HepG2 (cell line): ENCODE data around the gene NPBWR2. TPM values are rescaled to one million over a fixed set of nuclear protein-coding genes. Genes with fewer than 3 reads are reported as not detected.

ENCODE experiments used
- CENPX ChIP-seq: sonication (generic); formaldehyde crosslinking; IDR thresholded peaks from 2 replicates; pipeline ENCODE4 v1.9.0; 2021; ENCODE audit warnings: mild to moderate bottlenecking, missing genetic modification reagents, moderate library complexity
- JUNB ChIP-seq: sonication (generic); formaldehyde crosslinking; IDR thresholded peaks from 2 replicates; pipeline ENCODE4 v1.8.0; 2022; ENCODE audit warnings: missing genetic modification reagents, mild to moderate bottlenecking, borderline replicate concordance
- KDM3A ChIP-seq: IDR thresholded peaks from 2 replicates; pipeline ENCODE4 v1.6.1; 2018; ENCODE audit warnings: low read depth, missing compliant biosample characterization
- NCOR1 ChIP-seq: fragments of 200-600 bp; sonication (generic); IDR thresholded peaks from 2 replicates; pipeline ENCODE4 v1.7.0; 2017; ENCODE audit warnings: antibody characterized with exemption, low read length, borderline replicate concordance
- NFE2L2 ChIP-seq: fragments of 150-350 bp; IDR thresholded peaks from 2 replicates; pipeline ENCODE4 v1.6.1; 2014; ENCODE audit warnings: low read length
- NR1H2 ChIP-seq: sonication (generic); formaldehyde crosslinking; IDR thresholded peaks from 2 replicates; pipeline ENCODE4 v1.8.1; 2022; ENCODE audit warnings: low read depth, missing genetic modification reagents, borderline replicate concordance
- POLR2A ChIP-seq, 2 experiments: IDR thresholded peaks; 2 replicates each; pipeline ENCODE4 v1.6.1; 2011; ENCODE audit warnings: low read depth in 2 of 2, low read length in 2 of 2, mild to moderate bottlenecking in 1 of 2, moderate library complexity in 1 of 2; ENCODE audit not compliant: insufficient read depth in 1 of 2
- RBFOX2 ChIP-seq: fragments of 200-400 bp; formaldehyde crosslinking; IDR thresholded peaks from 2 replicates; pipeline ENCODE4 v1.6.1; 2017; ENCODE audit warnings: low read depth, mild to moderate bottlenecking, low read length
- SMAD1 ChIP-seq: sonication (generic); formaldehyde crosslinking; IDR thresholded peaks from 2 replicates; pipeline ENCODE4 v1.4.0; 2020; ENCODE audit warnings: missing genetic modification reagents, low read depth, mild to moderate bottlenecking, borderline replicate concordance
- THAP11 ChIP-seq: IDR thresholded peaks from 2 replicates; pipeline ENCODE4 v1.6.1; 2016; ENCODE audit warnings: missing biosample characterization, missing genetic modification reagents
- ZBTB3 ChIP-seq: sonication (generic); formaldehyde crosslinking; IDR thresholded peaks from 2 replicates; pipeline ENCODE4 v1.4.0; 2020; ENCODE audit warnings: low read depth, mild to moderate bottlenecking, moderate library complexity, missing genetic modification reagents, borderline replicate concordance
- ZBTB40 ChIP-seq, 2 experiments: fragments of 450-650 bp in 1 of 2; sonication (generic) in 1 of 2; formaldehyde crosslinking in 1 of 2; IDR thresholded peaks; 2 replicates each; pipeline versions ENCODE4 v1.6.1 to v1.8.0; 2016 to 2022; ENCODE audit warnings: antibody characterized with exemption in 1 of 2, mild to moderate bottlenecking in 1 of 2, missing genetic modification reagents in 1 of 2
- ZFP1 ChIP-seq: IDR thresholded peaks from 2 replicates; pipeline ENCODE4 v1.6.1; 2016
- ZNF225 ChIP-seq: sonication (generic); formaldehyde crosslinking; IDR thresholded peaks from 2 replicates; pipeline ENCODE4 v1.4.0; 2020; ENCODE audit warnings: mild to moderate bottlenecking, missing genetic modification reagents
- ZNF776 ChIP-seq: sonication (generic); formaldehyde crosslinking; IDR thresholded peaks from 2 replicates; pipeline ENCODE4 v1.4.0; 2020; ENCODE audit warnings: mild to moderate bottlenecking, missing genetic modification reagents
- polyA plus RNA-seq, 8 experiments: library from polyadenylated mRNA; depleted of rRNA in 3 of 8; stranded (reverse) in 7 of 8; unstranded in 1 of 8; fragments of >200 nt; fragmentation: Illumina TruSeq in 4 of 8; extraction: Trizol in 4 of 8; gene quantifications; 2 replicates each; pipeline versions ENCODE4 v1.2.1 to v1.2.3, GENCODE V29; 2011 to 2016; ENCODE audit warnings: low read depth in 4 of 8, missing spikeins in 1 of 8, mixed read lengths in 1 of 8; ENCODE audit not compliant: insufficient read depth in 1 of 8
- total RNA-seq, 5 experiments: library from RNA; depleted of rRNA; stranded (reverse); fragments of >200 nt; fragmentation: Illumina TruSeq; extraction: Trizol; gene quantifications; 2 replicates each; pipeline ENCODE4 v1.2.3, GENCODE V29; 2016; ENCODE audit warnings: low read depth in 1 of 5
- TF ChIP-seq, protein P1 (sequence below): sonication (generic); formaldehyde crosslinking; IDR thresholded peaks from 2 replicates; pipeline ENCODE4 v1.4.0; 2020; ENCODE audit warnings: missing genetic modification reagents, borderline replicate concordance

The NPBWR2 gene
- total and polyA plus RNA-seq, 2 of the 13 experiments (the other 11 are each of a cell fraction or from before 2014, with no cell fraction given), result not detected

GRCh38 chr20:64056889-64057627 is 50.3 kb downstream of the NPBWR2 start (continued):
- TF ChIP-seq, protein P1, sequence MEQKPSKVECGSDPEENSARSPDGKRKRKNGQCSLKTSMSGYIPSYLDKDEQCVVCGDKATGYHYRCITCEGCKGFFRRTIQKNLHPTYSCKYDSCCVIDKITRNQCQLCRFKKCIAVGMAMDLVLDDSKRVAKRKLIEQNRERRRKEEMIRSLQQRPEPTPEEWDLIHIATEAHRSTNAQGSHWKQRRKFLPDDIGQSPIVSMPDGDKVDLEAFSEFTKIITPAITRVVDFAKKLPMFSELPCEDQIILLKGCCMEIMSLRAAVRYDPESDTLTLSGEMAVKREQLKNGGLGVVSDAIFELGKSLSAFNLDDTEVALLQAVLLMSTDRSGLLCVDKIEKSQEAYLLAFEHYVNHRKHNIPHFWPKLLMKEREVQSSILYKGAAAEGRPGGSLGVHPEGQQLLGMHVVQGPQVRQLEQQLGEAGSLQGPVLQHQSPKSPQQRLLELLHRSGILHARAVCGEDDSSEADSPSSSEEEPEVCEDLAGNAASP (CRISPR knock-in tag), result 0 out of 2 replicates have a peak, but pooled peaks have one; percentile 14
- TF ChIP-seq ZNF776, result peak; percentile 98
- no peak; the same call in 1 of the 2 replicates for TF ChIP-seq THAP11
- no peak for TF ChIP-seq SMAD1 (CRISPR knock-in tag)
- TF ChIP-seq JUNB (CRISPR knock-in tag), result no peak
- no peak for TF ChIP-seq NR1H2 (CRISPR knock-in tag)
- TF ChIP-seq RBFOX2, result peak; percentile 81
- TF ChIP-seq CENPX, result no peak
- TF ChIP-seq NCOR1, result no peak
- no peak for TF ChIP-seq ZBTB40 (IDR thresholded peaks at IDR 0.05)
- TF ChIP-seq ZBTB40 (CRISPR knock-in tag; IDR thresholded peaks at IDR 0.05), result peak; percentile 82
- no peak for TF ChIP-seq KDM3A (CRISPR knock-in tag)
- TF ChIP-seq ZFP1 (CRISPR knock-in tag), result no peak
- no peak for TF ChIP-seq NFE2L2
- no peak for TF ChIP-seq ZBTB3
- no peak; a peak in 1 of 4 replicates for TF ChIP-seq POLR2A (IDR thresholded peaks at IDR 0.05; ENCODE audit: insufficient read depth in 1 of 2, low read depth in 2 of 2, low read length in 2 of 2)
- TF ChIP-seq ZNF225, result 0 out of 2 replicates have a peak, but pooled peaks have one; percentile 51
